ENCODE data around the gene IRS1. TPM values are rescaled to one million over a fixed set of nuclear protein-coding genes. Genes with fewer than 3 reads are reported as not detected.
"Not testable (repeated sequence)": the region's sequence is repeated elsewhere in the genome, so short reads cannot be mapped to it uniquely, and the experiment has no call there.

IRS1 gene
- total RNA-seq: 25.3 TPM

- peak; percentile 48 for ATAC-seq
- peak; percentile 84 for DNase-seq (ENCODE audit: low spot score)
Measured at GRCh38 chr2:226799211-226799975, at the start of gene IRS1. Gene IRS1, minus strand, starts transcription at chr2:226799820. Its CDS starts 1,082 bp downstream, at chr2:226798738.

- DNase-seq (ENCODE audit: low spot score): no peak
- no peak for ATAC-seq
Measured at GRCh38 chr2:226849349-226849748, 49.7 kb upstream of the IRS1 start.

GRCh38 chr2:226847511-226847910 is 47.9 kb upstream of the IRS1 start:
- no peak for DNase-seq (ENCODE audit: low spot score)
- ATAC-seq: no peak

GRCh38 chr2:226847090-226847489 is 47.5 kb upstream of the IRS1 start:
- ATAC-seq: no peak
- no peak for DNase-seq (ENCODE audit: low spot score)

- DNase-seq (ENCODE audit: low spot score): no peak
- no peak for ATAC-seq
Measured at GRCh38 chr2:226845386-226846116, 45.9 kb upstream of the IRS1 start.

GRCh38 chr2:226843001-226843400 is 43.4 kb upstream of the IRS1 start:
- ATAC-seq: not testable (repeated sequence)

GRCh38 chr2:226839951-226840350 is 40.3 kb upstream of the IRS1 start:
- DNase-seq (ENCODE audit: low spot score): no peak
- no peak for ATAC-seq

More at GRCh38 chr2:226843001-226843400, 43.4 kb upstream of the IRS1 start:
- not testable (repeated sequence) for DNase-seq (ENCODE audit: low spot score)

GRCh38 chr2:226839161-226839560 is 39.5 kb upstream of the IRS1 start:
- DNase-seq (ENCODE audit: low spot score) (no peak), ATAC-seq (no peak)

GRCh38 chr2:226838722-226839121 is 39.1 kb upstream of the IRS1 start:
- DNase-seq (ENCODE audit: low spot score) (no peak), ATAC-seq (no peak)

- DNase-seq (ENCODE audit: low spot score) (no peak), ATAC-seq (no peak)
Measured at GRCh38 chr2:226837787-226838603, 38.4 kb upstream of the IRS1 start.

- no peak for ATAC-seq
- DNase-seq (ENCODE audit: low spot score): no peak
Measured at GRCh38 chr2:226837334-226837733, 37.7 kb upstream of the IRS1 start.

GRCh38 chr2:226836548-226836885 is 36.9 kb upstream of the IRS1 start:
- DNase-seq (ENCODE audit: low spot score): no peak
- ATAC-seq: peak; percentile 2

GRCh38 chr2:226835796-226836547 is 36.4 kb upstream of the IRS1 start, which contains the start of gene RHBDD1:
Gene RHBDD1, plus strand, starts transcription at chr2:226836054. Its CDS starts 28,640 bp downstream, at chr2:226864694.
- DNase-seq (ENCODE audit: low spot score) (peak; percentile 96), ATAC-seq (peak; percentile 96)

- ATAC-seq (peak; percentile 48), DNase-seq (ENCODE audit: low spot score) (no peak)
Measured at GRCh38 chr2:226835420-226835795, 35.8 kb upstream of the IRS1 start.

- not testable (repeated sequence) for DNase-seq (ENCODE audit: low spot score); ATAC-seq
Measured at GRCh38 chr2:226834880-226835279, 35.3 kb upstream of the IRS1 start.

GRCh38 chr2:226832061-226832460 is 32.4 kb upstream of the IRS1 start:
- ATAC-seq (no peak), DNase-seq (ENCODE audit: low spot score) (no peak)

- DNase-seq (ENCODE audit: low spot score) (no peak), ATAC-seq (no peak)
Measured at GRCh38 chr2:226831266-226831665, 31.6 kb upstream of the IRS1 start.

GRCh38 chr2:226829721-226830631 is 30.4 kb upstream of the IRS1 start:
- DNase-seq (ENCODE audit: low spot score) (no peak), ATAC-seq (no peak)

GRCh38 chr2:226828191-226828590 is 28.6 kb upstream of the IRS1 start:
- no peak for DNase-seq (ENCODE audit: low spot score)
- no peak for ATAC-seq

GRCh38 chr2:226825056-226825455 is 25.4 kb upstream of the IRS1 start:
- ATAC-seq (no peak), DNase-seq (ENCODE audit: low spot score) (no peak)
